Osteocyte (in vitro differentiated cells): ENCODE measurements around the gene ARHGEF16. TPM values are rescaled to one million over a fixed set of nuclear protein-coding genes. Genes with fewer than 3 reads are reported as not detected.

Experiments used
- DNase-seq: peaks from one replicate; pipeline ENCODE4 v3.0.0; 2021; ENCODE audit warnings: mixed read lengths; ENCODE audit not compliant: unreplicated experiment; ENCODE audit errors: extremely low spot score
- H3K27ac Mint-ChIP-seq: one replicate; pipeline ENCODE4 v1.8.0; 2021; ENCODE audit warnings: mild to moderate bottlenecking, mixed read lengths; ENCODE audit not compliant: unreplicated experiment
- H3K27me3 Mint-ChIP-seq: one replicate; pipeline ENCODE4 v1.8.0; 2021; ENCODE audit warnings: mixed read lengths; ENCODE audit not compliant: unreplicated experiment
- H3K36me3 Mint-ChIP-seq: one replicate; pipeline ENCODE4 v1.8.0; 2021; ENCODE audit warnings: mixed read lengths; ENCODE audit not compliant: unreplicated experiment
- H3K4me1 Mint-ChIP-seq: one replicate; pipeline ENCODE4 v1.8.0; 2021; ENCODE audit warnings: mixed read lengths; ENCODE audit not compliant: unreplicated experiment
- H3K4me3 Mint-ChIP-seq: one replicate; pipeline ENCODE4 v1.8.0; 2021; ENCODE audit warnings: mild to moderate bottlenecking, moderate library complexity, mixed read lengths; ENCODE audit not compliant: unreplicated experiment
- H3K9me3 Mint-ChIP-seq: one replicate; pipeline ENCODE4 v1.8.0; 2021; ENCODE audit warnings: mixed read lengths; ENCODE audit not compliant: unreplicated experiment
- total RNA-seq: library from RNA; stranded (reverse); gene quantifications from 2 replicates; pipeline ENCODE4 v1.2.1, GENCODE V29; 2021
- TF ChIP-seq, protein P1 (sequence below): fragments of 200-600 bp; sonication (generic); IDR thresholded peaks from 2 replicates; pipeline ENCODE4 v1.5.0; 2021; ENCODE audit warnings: antibody characterized with exemption, mild to moderate bottlenecking, moderate library complexity

Gene ARHGEF16
- total RNA-seq, 1 donor from 2014 or later: 3.2 TPM

GRCh38 chr1:3511306-3511705, 56.8 kb downstream of the ARHGEF16 start:
- Mint-ChIP-seq H3K9me3 (no peaks in the 10 kb centered on the region), H3K36me3 (peaks cover 20% of the 10 kb centered on the region), H3K4me1 (peaks cover 16% of the 10 kb centered on the region), H3K27me3 (no peaks in the 10 kb centered on the region), H3K4me3 (no peak overlapping the region), H3K27ac (no peak overlapping the region)
- TF ChIP-seq, protein P1, sequence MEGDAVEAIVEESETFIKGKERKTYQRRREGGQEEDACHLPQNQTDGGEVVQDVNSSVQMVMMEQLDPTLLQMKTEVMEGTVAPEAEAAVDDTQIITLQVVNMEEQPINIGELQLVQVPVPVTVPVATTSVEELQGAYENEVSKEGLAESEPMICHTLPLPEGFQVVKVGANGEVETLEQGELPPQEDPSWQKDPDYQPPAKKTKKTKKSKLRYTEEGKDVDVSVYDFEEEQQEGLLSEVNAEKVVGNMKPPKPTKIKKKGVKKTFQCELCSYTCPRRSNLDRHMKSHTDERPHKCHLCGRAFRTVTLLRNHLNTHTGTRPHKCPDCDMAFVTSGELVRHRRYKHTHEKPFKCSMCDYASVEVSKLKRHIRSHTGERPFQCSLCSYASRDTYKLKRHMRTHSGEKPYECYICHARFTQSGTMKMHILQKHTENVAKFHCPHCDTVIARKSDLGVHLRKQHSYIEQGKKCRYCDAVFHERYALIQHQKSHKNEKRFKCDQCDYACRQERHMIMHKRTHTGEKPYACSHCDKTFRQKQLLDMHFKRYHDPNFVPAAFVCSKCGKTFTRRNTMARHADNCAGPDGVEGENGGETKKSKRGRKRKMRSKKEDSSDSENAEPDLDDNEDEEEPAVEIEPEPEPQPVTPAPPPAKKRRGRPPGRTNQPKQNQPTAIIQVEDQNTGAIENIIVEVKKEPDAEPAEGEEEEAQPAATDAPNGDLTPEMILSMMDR: no peak
- no peak for DNase-seq

- H3K36me3 Mint-ChIP-seq: peaks cover 15% of the 10 kb centered on the region
- no peak for DNase-seq
- no peak overlapping the region for H3K4me3 Mint-ChIP-seq
- H3K27ac Mint-ChIP-seq: no peak overlapping the region
- no peaks in the 10 kb centered on the region for H3K9me3 Mint-ChIP-seq
- H3K4me1 Mint-ChIP-seq: peaks cover 18% of the 10 kb centered on the region
- H3K27me3 Mint-ChIP-seq: no peaks in the 10 kb centered on the region
- TF ChIP-seq, protein P1: no peak
These were observed 57.4 kb downstream of the ARHGEF16 start for GRCh38 chr1:3511856-3512255.

DNA sequence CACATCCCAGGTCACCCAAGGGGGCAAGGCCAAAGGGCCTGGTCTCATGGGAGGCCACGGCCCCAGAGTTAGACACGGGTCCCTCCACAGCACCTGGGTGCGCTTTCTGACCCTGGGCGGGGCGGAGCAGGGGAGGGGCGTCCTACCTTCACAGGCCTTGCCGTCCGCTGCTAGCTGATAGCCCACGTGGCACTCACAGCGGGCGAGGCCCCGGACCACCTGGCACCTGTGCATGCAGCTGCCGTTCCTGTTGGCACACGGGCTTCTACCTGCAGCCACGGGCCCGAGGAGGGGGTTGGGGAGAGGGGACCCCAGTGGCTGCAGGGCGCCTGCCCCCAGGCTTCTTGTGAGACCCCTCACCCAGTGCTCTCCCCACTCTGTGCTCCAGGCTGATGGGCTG, 59.9 kb downstream of the ARHGEF16 start:
- H3K27me3 Mint-ChIP-seq: no peaks in the 10 kb centered on the region
- no peaks in the 10 kb centered on the region for H3K9me3 Mint-ChIP-seq
- no peak overlapping the region for H3K27ac Mint-ChIP-seq
- TF ChIP-seq, protein P1: no peak
- no peak for DNase-seq
- peaks cover 28% of the 10 kb centered on the region for H3K4me1 Mint-ChIP-seq
- peaks cover 5% of the 10 kb centered on the region for H3K36me3 Mint-ChIP-seq
- H3K4me3 Mint-ChIP-seq: no peak overlapping the region

GRCh38 chr1:3515272-3515671, 60.8 kb downstream of the ARHGEF16 start:
- H3K4me1 Mint-ChIP-seq: peaks cover 26% of the 10 kb centered on the region
- H3K4me3 Mint-ChIP-seq: no peak overlapping the region
- H3K27me3 Mint-ChIP-seq: no peaks in the 10 kb centered on the region
- H3K27ac Mint-ChIP-seq: no peak overlapping the region
- H3K9me3 Mint-ChIP-seq: no peaks in the 10 kb centered on the region
- DNase-seq: no peak
- TF ChIP-seq, protein P1: no peak
- peaks cover 5% of the 10 kb centered on the region for H3K36me3 Mint-ChIP-seq

DNA sequence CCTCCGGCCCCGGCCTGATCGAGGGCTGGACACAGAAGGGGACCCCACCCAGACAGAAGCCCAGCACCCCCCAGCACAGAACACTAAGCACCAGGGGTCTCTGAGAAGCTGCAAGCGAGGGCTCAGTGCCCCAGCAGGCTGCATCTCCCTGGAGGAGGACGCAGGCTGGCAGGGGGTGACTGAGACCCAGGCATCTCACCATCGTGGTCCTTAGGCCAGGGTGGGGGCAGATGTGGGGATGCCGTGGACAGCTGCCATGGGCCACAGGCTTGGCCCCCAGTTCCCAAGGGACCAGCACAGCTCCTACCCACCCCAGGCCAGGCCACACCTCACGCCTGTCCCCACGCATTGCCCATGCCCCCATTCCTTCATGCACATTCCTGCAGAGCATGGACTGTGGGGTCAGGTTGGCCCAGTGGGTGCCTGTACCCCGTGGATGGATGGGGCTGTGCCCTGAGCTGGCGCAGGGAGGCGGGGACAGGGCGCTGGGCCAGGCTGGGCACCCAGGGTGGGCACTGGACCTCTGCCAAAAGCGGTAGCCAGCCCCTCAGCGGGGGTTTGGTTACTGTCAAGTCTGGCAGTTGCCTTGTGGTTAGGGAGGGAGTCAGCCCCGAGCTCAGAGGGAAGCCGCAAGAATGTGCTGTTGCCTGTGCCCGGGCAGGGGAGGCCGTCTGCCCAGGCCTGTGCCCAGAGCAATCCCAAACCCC, 61.5 kb downstream of the ARHGEF16 start:
- TF ChIP-seq, protein P1: no peak
- peaks cover 5% of the 10 kb centered on the region for H3K36me3 Mint-ChIP-seq
- peak overlapping the region; percentile 14 for H3K27ac Mint-ChIP-seq
- H3K27me3 Mint-ChIP-seq: no peaks in the 10 kb centered on the region
- no peak overlapping the region for H3K4me3 Mint-ChIP-seq
- DNase-seq: peak; percentile 93
- H3K4me1 Mint-ChIP-seq: peaks cover 23% of the 10 kb centered on the region
- no peaks in the 10 kb centered on the region for H3K9me3 Mint-ChIP-seq
